HG02571 (cell line): Measurements from ENCODE around the gene TRIM31.

ENCODE experiments used
- ATAC-seq: cut with Tn5 transposase; IDR thresholded peaks from one replicate; pipeline ENCODE4 v1.9.1; 2021; ENCODE audit warnings: mild to moderate bottlenecking, moderate library complexity; ENCODE audit not compliant: unreplicated experiment

TRIM31 gene

GRCh38 chr6:30113003-30113759 lies at the start of gene TRIM31:
TSS of gene TRIM31 (minus strand) at chr6:30113090. CDS start at chr6:30112805, 285 bp downstream.
- no peak for ATAC-seq

DNA sequence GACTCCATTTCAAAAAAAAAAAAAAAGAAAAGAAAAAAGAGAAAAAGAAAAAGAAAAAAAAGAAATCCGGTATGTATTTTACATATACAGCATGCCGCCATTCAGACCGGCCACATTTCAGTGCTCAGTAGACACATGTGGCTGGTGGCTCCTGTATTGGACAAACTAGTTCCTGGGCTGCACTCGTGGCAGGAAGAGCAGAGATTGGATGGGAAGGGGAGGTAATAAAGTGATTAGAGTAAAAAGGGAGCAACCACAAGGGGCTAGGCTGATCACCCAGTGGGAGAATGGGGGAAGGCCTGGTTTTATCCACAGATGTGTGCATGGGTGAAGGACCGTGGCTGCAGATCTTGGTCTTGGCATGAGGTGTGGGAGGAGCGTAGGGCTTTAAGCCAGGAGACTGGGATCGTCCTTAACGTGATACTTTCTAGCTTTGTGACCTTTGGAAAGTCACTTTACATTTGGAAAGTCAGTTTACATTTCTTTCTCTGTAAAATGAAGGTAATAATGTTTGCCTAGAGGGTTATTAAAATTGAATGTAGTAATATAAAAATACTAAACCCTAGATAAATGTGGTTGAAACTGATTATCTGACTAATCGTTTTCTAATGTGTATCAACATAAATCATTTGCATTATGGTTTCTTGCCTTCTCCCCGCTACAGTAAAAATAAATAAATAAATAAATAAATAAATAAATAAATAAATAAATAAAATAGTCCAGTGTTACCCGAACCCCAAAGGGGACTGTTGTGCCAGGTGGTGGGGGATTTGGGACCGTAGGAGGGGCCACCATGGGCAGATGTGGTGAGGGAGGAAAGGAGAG lies 49.6 kb upstream of the TRIM31 start:
- ATAC-seq, result no peak

DNA sequence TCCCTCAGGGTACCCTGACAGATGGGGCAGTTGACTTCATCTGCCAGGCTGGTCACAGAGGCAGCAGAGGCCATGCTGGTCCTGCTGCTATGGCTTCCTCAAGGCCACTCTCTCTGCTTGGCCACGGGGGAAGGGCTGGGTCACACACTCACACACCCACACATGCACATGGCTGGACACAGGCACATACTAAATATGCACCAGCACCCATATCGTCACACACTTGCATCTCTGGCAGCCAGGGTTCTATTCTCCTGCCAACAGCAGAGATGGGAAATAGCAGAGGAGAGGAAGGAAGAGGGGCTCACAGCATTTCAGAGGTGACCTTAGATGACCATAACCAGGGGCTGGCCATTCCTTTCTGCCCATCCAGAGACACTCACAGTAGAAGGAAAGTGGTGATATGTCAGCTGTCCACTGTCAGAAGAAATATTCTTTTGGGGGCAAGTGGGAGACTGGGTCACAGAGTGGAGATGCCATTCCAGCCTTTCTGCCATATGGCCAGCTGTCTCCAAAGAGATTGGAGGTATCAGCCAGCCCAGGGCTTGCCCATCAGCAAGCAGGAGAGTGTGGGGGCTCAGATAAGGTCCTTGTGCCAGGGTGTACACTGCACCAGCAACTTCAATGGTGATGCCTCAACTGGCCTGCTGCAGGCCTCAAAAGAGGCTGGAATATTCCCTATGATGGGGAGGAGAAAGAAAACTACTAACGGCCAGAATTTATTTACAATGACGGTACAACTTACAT lies 48.1 kb upstream of the TRIM31 start, which contains the start of gene TRIM10:
Gene TRIM10, minus strand, starts transcription at position 427 of the 747 bp plus-strand sequence. Its CDS starts 353 bp downstream, at position 74.
- ATAC-seq, result no peak

DNA sequence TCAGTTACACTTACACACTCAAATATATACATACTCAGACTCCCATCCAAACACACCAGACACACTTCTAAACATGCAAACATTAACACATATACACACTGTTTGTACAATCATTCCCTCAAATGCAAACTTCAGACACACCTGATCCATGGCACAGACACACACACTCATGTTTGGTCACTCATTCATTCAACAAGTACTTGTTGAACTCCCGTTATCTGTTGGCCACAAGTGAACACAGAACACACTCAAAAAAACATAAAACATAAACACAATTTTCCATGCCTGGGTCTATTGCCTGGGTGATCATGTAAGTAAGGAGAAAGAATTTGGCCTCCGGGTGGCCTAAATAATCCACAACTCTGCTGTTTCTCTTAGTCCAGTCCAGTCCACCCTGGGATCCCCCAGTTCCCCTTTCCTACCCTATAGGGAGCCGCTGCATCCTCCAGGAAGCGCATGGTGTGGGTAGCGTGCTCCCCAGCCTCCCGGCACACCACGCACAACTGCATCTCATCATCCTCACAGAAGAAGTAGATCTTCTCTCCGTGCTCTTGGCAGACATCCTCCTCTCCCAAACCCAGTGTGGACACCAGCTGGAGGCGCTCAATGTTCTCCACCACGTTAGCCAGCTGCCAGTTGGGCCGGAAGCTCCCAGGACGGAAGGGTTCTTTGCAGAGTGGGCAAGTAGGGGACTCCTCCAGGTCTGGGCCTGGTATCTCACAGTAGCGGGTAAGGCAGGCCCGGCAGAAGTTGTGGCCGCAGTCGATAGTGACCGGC lies 47.3 kb upstream of the TRIM31 start:
- ATAC-seq, result no peak

DNA sequence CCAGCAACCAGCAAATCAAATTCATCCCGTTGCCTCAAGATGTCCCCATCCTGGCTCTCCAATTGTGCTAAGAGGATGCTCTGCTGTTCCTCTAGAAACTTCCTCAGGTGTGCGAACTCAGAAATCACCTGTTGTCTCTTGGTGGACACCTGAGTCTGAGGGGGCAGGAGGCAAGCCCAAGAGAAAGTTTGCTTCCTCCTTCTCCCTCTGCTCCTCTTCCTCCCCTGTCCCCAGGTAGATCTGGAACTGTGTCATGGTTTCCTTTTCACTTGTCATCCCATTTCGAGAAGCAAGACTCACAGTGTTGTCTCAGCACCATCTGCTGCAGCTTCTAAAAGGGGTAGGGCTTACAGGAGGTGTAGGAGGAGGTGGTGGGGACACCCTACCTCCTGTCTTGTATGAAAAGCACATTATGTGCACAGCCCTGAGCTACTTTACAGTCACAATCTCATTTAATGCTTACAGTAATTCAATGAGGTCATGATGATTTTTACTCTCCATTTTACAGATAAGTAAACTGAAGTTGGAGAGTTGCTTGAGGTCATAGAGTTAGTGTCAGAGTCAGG lies 45.7 kb upstream of the TRIM31 start:
- no peak for ATAC-seq

DNA sequence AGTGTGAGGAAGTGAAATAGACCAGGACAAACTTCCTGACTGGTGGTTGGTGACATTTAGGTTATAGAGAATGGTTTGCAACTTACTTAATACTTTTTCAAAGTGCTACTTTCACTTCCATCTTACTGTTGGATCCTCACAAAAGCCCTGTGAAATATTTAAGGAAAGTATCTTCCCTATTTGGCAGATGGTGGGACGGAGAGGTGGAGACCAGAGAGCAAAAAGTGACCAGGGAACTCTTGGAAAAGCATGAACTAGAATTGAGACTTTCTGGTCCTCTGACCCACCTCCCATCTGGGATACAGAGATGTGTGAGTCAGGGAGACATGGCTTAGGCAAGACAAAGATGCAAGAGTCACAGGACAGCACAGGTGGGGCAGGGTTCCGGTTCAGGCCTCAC lies 45.1 kb upstream of the TRIM31 start:
- ATAC-seq, result no peak

GRCh38 chr6:30157581-30157980 lies 44.7 kb upstream of the TRIM31 start:
- ATAC-seq, result no peak

GRCh38 chr6:30156774-30157173 lies 43.9 kb upstream of the TRIM31 start:
- ATAC-seq, result no peak

DNA sequence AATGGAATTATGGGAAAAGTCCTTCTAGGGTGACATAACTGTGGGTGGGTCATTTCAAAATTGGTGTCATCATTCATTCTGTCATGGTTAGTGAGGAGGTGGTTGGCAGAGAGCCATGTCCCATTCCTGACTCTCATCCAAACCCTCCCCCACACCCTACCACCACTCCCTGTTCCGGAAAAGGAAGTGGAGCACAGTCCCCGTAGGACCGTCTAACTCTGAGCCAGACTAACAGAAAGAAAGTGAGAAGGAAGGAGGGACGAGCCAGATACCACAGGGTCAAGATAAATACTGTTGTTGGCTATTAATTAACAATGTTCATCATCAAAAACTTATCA lies 43.3 kb upstream of the TRIM31 start:
- no peak for ATAC-seq

DNA sequence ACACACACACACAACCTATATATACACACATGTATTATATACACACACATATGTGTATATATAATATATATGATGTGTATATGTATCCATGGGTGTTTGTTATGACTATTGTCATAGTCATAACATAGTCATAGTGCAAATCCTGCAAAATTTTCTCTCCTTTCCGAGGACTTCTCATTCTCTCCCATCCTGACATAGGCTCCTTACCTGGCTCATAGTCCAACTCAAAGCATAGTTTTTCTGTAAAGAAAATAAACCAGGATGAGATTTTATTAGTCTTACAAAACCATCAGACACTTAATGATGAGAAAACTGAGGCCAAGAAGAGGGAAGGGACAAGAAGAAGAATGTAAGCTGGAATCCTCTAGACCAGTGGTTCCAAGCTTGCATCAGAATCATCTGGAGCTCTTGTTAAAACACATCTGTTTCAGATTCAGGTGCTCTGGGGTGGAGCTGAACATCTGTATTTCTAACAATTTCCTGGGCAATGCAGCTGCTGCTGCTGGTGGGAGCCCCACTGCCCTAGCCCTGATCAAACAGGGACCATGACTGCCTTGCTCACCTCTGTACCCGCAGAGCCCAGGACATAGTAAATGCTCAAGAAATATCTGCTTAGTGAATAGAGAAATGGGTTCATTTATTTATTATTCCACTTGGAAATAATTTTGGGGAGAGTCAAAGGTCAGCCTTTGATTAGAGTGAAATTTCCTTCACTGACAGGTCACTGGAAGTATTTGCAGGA lies 42.8 kb upstream of the TRIM31 start:
- no peak for ATAC-seq

- ATAC-seq, result no peak
These were observed 42.0 kb upstream of the TRIM31 start for GRCh38 chr6:30154709-30155519.

- no peak for ATAC-seq
These were observed 41.2 kb upstream of the TRIM31 start for GRCh38 chr6:30154061-30154460.

DNA sequence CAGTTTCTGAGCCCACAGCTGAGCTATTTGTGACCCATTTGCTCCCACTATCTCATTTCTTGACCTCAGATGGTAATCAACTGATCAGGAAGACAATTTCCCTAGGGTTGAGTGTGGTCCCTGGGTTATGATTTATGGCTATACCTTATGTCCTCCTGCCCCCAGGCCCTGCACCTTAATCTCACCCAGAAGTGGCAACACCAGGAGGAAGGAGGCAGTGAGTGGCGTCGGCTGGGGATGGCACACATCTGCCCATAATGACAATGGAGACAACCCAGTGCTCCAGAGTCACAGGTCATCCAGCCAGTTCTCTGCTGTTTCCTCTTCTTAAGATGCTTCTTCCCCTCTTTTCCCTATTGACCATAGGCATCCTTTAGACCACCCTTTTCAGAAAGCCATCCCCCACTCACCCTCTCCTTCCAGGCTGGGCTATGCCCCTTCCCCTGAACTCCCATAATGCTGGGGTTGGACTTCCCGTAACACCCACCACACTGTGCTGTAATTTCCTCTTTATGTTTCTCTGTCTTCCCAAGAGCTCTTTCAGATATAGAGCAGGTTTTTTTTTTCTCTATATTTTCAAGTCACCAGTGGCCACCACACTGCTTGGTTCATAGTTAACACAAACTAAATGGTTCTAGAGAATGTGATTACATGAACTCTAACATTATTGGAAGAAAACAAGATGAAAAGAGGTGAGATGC lies 40.2 kb upstream of the TRIM31 start:
- no peak for ATAC-seq

- ATAC-seq, result no peak
These were observed 39.3 kb upstream of the TRIM31 start for GRCh38 chr6:30152016-30152673.

GRCh38 chr6:30151580-30151979 lies 38.7 kb upstream of the TRIM31 start:
- no peak for ATAC-seq

DNA sequence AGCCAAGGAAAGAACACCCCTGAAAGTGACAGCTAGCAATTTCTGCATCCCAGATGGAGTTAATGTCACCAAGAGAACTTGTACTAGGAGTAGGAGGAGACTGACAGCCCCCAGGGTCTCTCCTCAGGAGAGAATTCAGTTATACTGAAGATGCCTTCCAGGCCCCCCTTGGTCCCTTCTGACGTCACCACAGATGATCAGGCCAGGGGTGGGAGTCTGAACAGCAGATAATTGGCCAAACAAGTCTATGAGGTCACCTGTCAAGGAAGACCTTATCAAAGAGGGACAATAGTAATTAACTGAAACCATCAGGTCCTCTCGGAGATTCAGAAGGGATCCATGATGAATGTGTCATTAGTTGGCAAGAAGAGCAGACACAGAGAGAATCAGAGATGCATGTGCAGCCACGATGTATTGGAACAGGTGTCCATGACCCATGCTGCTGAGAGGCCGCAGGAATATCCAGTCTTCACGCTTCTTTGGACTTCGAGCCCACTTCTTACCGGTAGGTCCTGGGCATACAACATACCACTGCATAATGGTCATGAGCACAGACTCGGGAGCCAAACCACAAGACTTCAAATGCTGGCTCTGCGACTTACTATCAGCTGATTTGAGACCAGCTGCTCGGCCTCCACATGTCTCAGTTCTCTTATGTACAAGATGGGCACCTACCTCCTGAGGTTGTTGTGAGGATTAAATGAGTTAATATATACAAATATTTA lies 37.9 kb upstream of the TRIM31 start:
- ATAC-seq, result no peak
